Cardiac septum (tissue), 1 donor: ENCODE measurements around the gene CYP2U1. TPM values are rescaled to one million over a fixed set of nuclear protein-coding genes. Genes with fewer than 3 reads are reported as not detected.
"Not testable (repeated sequence)": the region's sequence is repeated elsewhere in the genome, so short reads cannot be mapped to it uniquely, and the experiment has no call there.

Experiments used
- DNase-seq: peaks from one replicate; pipeline ENCODE4 v3.0.0-alpha.2; 2020; ENCODE audit warnings: low spot score
- intact Hi-C: fragments of 100-400 bp; cut with DNase I; formaldehyde crosslinking; loops from one replicate; pipeline ENCODE4 v1.14.0; 2022
- total RNA-seq: library from RNA; stranded (reverse); fragmentation: NEBNext Ultra II Directional; extraction: Animal tissue kit (Norgen Biotek cat#: 25700); gene quantifications from one replicate; pipeline ENCODE4 v1.2.1, GENCODE V29; 2021
- donor health status: DM: no; HTN: no; CAD: no.

Gene CYP2U1
- total RNA-seq, 1 donor from 2014 or later: 10.8 TPM

- intact Hi-C loops: loop anchor here (1.0 to 2.0 kb wide), 2 partner anchors 89 to 156 kb away; partner anchors contain the start of gene SGMS2
- DNase-seq: no peak
Measured at GRCh38 chr4:107913283-107913899, 18.0 kb upstream of the CYP2U1 start.

- no peak for DNase-seq
- intact Hi-C loops: no loop called here
Measured at GRCh38 chr4:107915220-107915619, 16.1 kb upstream of the CYP2U1 start.

GRCh38 chr4:107916623-107917022, 14.7 kb upstream of the CYP2U1 start:
- intact Hi-C loops: no loop called here
- no peak for DNase-seq

- intact Hi-C loops: no loop called here
Measured at GRCh38 chr4:107917500-107917899, 13.8 kb upstream of the CYP2U1 start.

GRCh38 chr4:107922486-107923473, 8.6 kb upstream of the CYP2U1 start:
- intact Hi-C loops: no loop called here
- no peak for DNase-seq

More at GRCh38 chr4:107917500-107917899, 13.8 kb upstream of the CYP2U1 start:
- no peak for DNase-seq

GRCh38 chr4:107925713-107926112, 5.6 kb upstream of the CYP2U1 start:
- DNase-seq, intact Hi-C loops: not testable (repeated sequence)

- intact Hi-C loops, DNase-seq: not testable (repeated sequence)
Measured at GRCh38 chr4:107926875-107927274, 4.5 kb upstream of the CYP2U1 start.

GRCh38 chr4:107931775-107932321, 499 bp downstream of the CYP2U1 start:
- no peak for DNase-seq
- intact Hi-C loops: loop anchor here (2.0 kb wide), 1 partner anchor 57 kb away; the partner anchor contains the start of gene HADH

GRCh38 chr4:107935246-107935645, 3.9 kb downstream of the CYP2U1 start:
- intact Hi-C loops: no loop called here
- DNase-seq: no peak

- intact Hi-C loops: no loop called here
- no peak for DNase-seq
Measured at GRCh38 chr4:107937040-107937439, 5.7 kb downstream of the CYP2U1 start.

- intact Hi-C loops: no loop called here
- no peak for DNase-seq
Measured at GRCh38 chr4:107939307-107939706, 8.0 kb downstream of the CYP2U1 start.

- DNase-seq: no peak
- intact Hi-C loops: no loop called here
Measured at GRCh38 chr4:107945809-107946208, 14.5 kb downstream of the CYP2U1 start.

- DNase-seq: no peak
- intact Hi-C loops: no loop called here
Measured at GRCh38 chr4:107950746-107951540, 19.6 kb downstream of the CYP2U1 start.

GRCh38 chr4:107951551-107951950, 20.2 kb downstream of the CYP2U1 start:
- DNase-seq: no peak
- intact Hi-C loops: no loop called here

- no peak for DNase-seq
- intact Hi-C loops: no loop called here
Measured at GRCh38 chr4:107956011-107956410, 24.7 kb downstream of the CYP2U1 start.

GRCh38 chr4:107966903-107967302, 35.6 kb downstream of the CYP2U1 start:
- intact Hi-C loops: no loop called here
- no peak for DNase-seq

GRCh38 chr4:107967519-107967918, 36.2 kb downstream of the CYP2U1 start:
- intact Hi-C loops, DNase-seq: not testable (repeated sequence)

GRCh38 chr4:107967921-107968320, 36.6 kb downstream of the CYP2U1 start:
- DNase-seq, intact Hi-C loops: not testable (repeated sequence)

- intact Hi-C loops: no loop called here
- DNase-seq: no peak
Measured at GRCh38 chr4:107970063-107970798, 38.9 kb downstream of the CYP2U1 start.
